ENCODE results near the gene CD58.

CD58 gene

DNA sequence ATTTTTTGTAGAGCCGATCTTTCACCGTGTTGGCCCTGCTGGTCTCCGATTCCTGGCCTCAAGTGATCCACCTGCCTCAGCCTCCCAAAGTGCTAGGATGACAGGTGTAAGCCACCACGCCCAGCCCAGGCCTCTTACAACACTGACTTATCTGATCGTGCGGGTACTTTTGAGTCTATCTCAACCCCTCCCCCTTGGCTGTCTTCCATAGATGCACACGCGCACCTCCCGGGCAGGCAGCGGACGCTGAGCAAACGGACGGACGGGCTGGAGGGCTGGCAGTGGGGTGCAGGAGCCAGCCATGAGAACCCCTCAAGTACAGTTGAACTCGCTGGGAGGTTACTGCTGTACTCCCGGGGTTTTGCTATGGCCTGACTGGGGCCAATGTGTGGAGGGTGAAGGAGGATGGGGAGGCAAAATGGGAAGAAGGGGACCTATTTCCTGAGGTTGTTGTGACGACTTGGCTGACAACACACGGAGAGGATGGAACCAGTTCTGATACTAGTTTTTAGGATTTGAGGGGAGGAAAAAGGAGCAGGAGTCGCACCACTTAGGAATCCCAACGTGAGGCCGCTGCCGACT lies 959 bp downstream of the CD58 start:
- peak; percentile 22 for ATAC-seq

GRCh38 chr1:116569381-116569670 lies 1.5 kb downstream of the CD58 start:
- ATAC-seq = no peak

GRCh38 chr1:116568662-116569380 lies 2.0 kb downstream of the CD58 start:
- no peak for ATAC-seq

- ATAC-seq = no peak
Observed at GRCh38 chr1:116567790-116568661, 2.8 kb downstream of the CD58 start.

DNA sequence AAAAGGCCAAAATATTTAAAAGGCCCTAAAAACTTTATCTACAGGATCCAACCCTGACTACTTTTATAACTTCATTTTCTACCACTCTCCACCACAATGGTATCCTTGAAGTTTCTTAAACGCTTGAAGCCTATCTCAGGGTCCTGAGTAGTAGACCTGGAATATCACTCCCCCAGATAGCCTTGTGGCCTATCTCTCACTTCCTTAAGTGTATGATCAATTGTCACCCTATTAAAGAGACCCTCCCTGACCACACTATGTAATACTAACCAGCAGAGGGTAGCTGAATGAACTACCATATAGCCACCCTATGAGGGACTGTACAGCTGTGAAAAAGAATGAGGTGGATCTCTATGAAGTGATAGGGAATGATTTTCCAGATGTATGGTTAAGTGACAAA lies 5.6 kb downstream of the CD58 start:
- no peak for ATAC-seq

GRCh38 chr1:116564426-116564825 lies 6.4 kb downstream of the CD58 start:
- ATAC-seq = peak; percentile 37 to 49

DNA sequence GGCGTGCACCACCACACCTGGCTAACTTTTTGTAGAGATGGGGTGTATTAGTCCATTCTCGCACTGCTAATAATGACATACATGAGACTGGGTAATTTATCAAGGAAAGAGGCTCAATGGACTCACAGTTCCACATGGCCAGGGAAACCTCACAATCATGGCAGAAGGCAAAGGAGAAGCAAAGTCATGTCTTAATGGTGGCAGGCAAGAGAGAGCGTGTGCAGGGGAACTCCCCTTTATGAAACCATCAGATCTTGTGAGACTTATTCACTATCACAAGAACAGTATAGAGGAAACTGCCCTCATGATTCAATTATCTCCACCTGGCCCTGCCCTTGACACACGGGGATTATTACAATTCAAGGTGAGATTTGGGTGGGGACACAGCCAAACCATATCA lies 8.4 kb downstream of the CD58 start:
- ATAC-seq = peak in 1 of 2 donors; percentile 12

- no peak for ATAC-seq
Observed at GRCh38 chr1:116561563-116561962, 9.3 kb downstream of the CD58 start.

DNA sequence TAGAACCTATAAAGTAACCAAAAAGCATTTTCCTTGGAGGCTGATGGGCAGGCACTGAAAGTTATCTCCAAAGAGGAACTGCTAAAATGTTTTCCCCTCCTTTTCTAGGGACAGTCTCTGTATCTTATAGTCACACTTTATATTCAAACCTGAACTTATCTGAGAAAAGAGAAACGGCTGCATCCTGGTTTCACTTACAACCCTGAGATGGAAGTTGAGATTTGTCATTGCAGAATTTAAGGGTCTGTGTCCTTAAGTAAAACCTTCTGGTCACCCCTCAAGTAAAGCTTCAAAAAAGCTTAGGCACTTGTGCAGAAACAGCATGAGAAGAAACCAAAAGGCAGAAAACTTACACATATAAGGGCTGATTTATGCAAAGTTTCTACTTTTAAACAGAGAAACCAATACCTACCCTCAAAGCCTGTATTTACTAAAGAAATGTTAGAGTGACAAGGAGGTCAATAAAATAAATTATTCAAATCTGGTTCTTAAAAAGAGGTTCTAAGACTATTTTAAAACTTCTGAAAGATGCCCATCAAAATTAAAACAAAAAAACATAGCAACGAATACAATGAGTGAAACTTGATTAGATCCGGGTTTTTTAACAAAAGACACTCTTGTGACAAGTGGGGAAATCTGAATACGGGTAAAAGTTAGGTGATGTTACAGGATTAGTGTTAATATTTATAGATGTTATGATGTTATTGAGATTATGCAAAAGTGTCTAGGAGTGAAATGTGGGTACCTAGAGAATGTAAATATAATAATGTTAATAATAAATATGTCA lies 9.9 kb downstream of the CD58 start:
- ATAC-seq = no peak

- ATAC-seq = no peak
Observed at GRCh38 chr1:116559304-116559761, 11.5 kb downstream of the CD58 start.

DNA sequence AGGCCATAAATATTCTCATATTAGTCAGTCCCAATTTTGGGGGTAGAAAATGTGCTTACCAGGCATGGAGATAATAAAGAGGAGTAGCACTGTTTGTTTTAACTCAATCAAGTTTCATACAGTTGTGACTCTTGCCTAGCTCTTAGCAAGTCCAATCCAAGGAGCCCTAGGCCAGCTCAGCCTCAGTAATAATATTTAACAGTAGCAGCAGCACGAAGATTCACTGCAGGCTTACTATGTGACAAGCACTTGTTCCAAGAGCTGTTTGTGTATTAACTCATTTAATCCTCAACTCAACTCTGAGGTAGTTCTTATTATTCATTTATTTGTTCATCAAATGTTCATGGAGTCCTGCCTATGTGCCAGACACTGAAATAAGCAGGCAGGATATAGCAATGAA lies 12.3 kb downstream of the CD58 start:
- no peak for ATAC-seq

DNA sequence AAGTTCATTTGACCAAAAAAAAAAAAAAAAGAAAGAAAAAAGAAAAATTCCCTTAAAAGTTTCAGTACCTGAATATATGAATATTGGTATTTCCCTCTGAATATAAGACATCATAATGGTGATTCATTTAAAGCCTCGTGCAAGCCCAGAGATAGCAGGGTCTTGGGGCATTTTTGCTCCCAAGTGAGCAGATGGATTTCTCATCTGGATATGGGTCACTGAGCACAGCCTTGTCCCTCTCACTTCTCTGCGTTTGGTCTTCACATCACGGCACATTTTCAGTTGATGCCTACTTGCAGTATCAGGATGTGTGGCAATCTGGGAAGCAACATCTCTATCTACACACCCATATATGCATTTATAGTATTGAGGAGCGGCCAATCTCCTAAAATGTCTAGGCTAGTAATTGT lies 12.7 kb downstream of the CD58 start:
- peak; percentile 6 to 19 for ATAC-seq

DNA sequence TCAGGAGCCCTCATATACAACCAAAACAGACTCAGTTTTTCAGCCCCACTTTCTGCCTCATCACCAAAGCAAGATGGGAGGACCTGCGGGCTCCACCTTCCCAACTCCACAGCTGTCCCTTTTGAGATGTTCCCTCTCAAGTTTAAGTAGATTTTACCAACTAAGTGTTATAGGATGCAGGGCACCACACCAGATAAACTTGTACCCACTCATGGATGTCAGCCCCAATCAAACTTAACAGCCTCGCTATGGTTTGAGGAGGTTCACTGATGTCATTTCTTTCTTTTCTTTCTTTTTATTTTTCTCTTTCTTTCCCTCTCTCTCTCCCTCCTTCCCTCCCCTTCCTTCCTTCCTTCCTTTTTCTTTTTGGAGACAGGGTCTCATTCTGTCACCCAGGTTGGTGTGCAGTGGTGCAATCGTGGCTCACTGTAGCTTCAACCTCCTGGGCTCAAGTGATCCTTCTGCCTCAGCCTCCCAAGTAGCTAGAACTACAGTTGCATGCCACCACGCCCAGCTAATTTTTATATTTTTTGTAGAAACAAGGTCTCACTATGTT lies 13.4 kb downstream of the CD58 start:
- no peak for ATAC-seq

GRCh38 chr1:116556289-116557006 lies 14.4 kb downstream of the CD58 start:
- peak; percentile 95 for ATAC-seq

DNA sequence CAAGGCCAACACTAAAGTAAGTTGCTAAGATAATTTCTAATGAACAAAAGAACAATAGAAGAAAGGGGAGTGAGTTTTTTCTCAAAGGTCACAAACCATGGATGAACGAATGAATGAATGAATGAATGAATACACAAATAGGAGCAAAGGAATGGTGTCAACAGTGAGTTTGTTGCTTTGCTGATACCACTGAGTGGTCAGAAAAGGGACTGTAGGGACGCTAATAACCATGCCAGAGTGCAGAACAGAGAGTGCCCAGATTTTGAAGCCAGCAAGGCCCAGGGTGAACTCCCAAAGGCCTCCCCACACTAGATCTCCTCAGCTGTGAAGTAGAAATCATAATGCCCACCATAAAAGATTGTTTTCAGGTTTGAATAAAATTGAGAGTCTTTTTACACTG lies 15.9 kb downstream of the CD58 start:
- no peak for ATAC-seq

- no peak for ATAC-seq
Observed at GRCh38 chr1:116553386-116554115, 17.3 kb downstream of the CD58 start.

- peak in 1 of 2 donors; percentile 36 for ATAC-seq
Observed at GRCh38 chr1:116546354-116546977, 24.4 kb downstream of the CD58 start.

GRCh38 chr1:116545359-116545705 lies 25.5 kb downstream of the CD58 start:
- no peak for ATAC-seq

- peak; percentile 41 to 48 for ATAC-seq
Observed at GRCh38 chr1:116544588-116545358, 26.1 kb downstream of the CD58 start.

- peak; percentile 39 to 40 for ATAC-seq
Observed at GRCh38 chr1:116540088-116540487, 30.7 kb downstream of the CD58 start.

All from activated CD4-positive, CD25-positive, alpha-beta regulatory T cell treated with anti-CD3 and anti-CD28 coated beads, Interleukin-2, amount 50 U/mL, for 24 hours (primary cell).